Measurements from ENCODE around the gene ELMOD1. TPM values are rescaled to one million over a fixed set of nuclear protein-coding genes. Genes with fewer than 3 reads are reported as not detected.

Gene ELMOD1
- polyA plus RNA-seq, 1 donor: 3.5 TPM

Other genes with a start within 250 kb of the ELMOD1 start
- 9.4 TPM for gene CWF19L2, start 133.3 kb upstream of the ELMOD1 start, polyA plus RNA-seq (ENCODE audit: insufficient read length)
- gene ALKBH8, start 25.4 kb upstream of the ELMOD1 start, polyA plus RNA-seq (ENCODE audit: insufficient read length): 7.6 TPM
- 2,452 TPM for gene SLN, start 120.9 kb downstream of the ELMOD1 start, polyA plus RNA-seq (ENCODE audit: insufficient read length)